Nephron progenitor cell (in vitro differentiated cells): Measurements from ENCODE around the gene EIF4A3.
A peak's percentile ranks its signal among the peaks of the same experiment; 100 is the strongest.

Source experiments
- DNase-seq: peaks from one replicate; pipeline ENCODE4 v3.0.0; 2021
- H3K27ac Mint-ChIP-seq: 2 replicates; pipeline ENCODE4 v1.8.0; 2021; ENCODE audit warnings: mild to moderate bottlenecking, moderate library complexity, mixed read lengths
- H3K27me3 Mint-ChIP-seq: 2 replicates; pipeline ENCODE4 v1.8.0; 2021; ENCODE audit warnings: mild to moderate bottlenecking, low read depth, mixed read lengths; ENCODE audit not compliant: poor library complexity
- H3K36me3 Mint-ChIP-seq: 2 replicates; pipeline ENCODE4 v1.8.0; 2021; ENCODE audit warnings: low read depth, mixed read lengths
- H3K4me1 Mint-ChIP-seq: 2 replicates; pipeline ENCODE4 v1.8.0; 2021; ENCODE audit warnings: mixed read lengths
- H3K4me3 Mint-ChIP-seq: 2 replicates; pipeline ENCODE4 v1.8.0; 2021; ENCODE audit warnings: mild to moderate bottlenecking, moderate library complexity, mixed read lengths
- H3K9me3 Mint-ChIP-seq: 2 replicates; pipeline ENCODE4 v1.8.0; 2021; ENCODE audit warnings: mild to moderate bottlenecking, moderate library complexity, mixed read lengths
- TF ChIP-seq, protein P1 (sequence below): fragments of 200-600 bp; sonication (generic); IDR thresholded peaks from 2 replicates; pipeline ENCODE4 v1.5.0; 2021; ENCODE audit warnings: antibody characterized with exemption

EIF4A3 gene

DNA sequence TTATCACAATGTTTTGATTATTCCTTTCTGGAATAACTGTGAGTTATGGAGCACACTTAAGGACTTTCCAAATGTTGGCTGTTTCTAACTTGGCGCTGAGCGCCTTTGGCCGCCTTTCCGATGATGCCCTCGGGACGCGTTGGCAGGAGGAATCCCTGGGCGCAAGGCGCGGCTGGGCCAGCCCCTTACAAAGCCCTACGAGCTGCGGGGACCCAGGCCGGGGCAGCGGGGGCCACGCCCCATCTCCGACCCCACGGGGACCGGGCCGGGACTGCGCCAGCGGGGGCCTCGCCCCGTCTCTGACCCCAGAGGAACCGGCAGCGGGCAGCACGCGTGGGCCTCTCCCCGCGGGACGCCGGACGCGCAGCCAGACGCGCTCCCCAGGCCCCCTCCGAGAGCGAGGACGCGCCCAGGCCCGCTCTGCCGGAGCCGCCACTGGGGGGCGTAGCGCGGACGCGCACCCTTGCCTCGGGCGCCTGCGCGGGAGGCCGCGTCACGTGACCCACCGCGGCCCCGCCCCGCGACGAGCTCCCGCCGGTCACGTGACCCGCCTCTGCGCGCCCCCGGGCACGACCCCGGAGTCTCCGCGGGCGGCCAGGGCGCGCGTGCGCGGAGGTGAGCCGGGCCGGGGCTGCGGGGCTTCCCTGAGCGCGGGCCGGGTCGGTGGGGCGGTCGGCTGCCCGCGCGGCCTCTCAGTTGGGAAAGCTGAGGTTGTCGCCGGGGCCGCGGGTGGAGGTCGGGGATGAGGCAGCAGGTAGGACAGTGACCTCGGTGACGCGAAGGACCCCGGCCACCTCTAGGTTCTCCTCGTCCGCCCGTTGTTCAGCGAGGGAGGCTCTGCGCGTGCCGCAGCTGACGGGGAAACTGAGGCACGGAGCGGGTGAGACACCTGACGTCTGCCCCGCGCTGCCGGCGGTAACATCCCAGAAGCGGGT is 45.6 kb downstream of the EIF4A3 start, which contains the start of gene GAA:
Gene GAA, plus strand, starts transcription at position 571 of the 935 bp plus-strand sequence. CDS start 3,006 bp downstream, outside the sequence.
- peaks cover 80% of the 10 kb centered on the region for H3K4me1 Mint-ChIP-seq
- TF ChIP-seq, protein P1, sequence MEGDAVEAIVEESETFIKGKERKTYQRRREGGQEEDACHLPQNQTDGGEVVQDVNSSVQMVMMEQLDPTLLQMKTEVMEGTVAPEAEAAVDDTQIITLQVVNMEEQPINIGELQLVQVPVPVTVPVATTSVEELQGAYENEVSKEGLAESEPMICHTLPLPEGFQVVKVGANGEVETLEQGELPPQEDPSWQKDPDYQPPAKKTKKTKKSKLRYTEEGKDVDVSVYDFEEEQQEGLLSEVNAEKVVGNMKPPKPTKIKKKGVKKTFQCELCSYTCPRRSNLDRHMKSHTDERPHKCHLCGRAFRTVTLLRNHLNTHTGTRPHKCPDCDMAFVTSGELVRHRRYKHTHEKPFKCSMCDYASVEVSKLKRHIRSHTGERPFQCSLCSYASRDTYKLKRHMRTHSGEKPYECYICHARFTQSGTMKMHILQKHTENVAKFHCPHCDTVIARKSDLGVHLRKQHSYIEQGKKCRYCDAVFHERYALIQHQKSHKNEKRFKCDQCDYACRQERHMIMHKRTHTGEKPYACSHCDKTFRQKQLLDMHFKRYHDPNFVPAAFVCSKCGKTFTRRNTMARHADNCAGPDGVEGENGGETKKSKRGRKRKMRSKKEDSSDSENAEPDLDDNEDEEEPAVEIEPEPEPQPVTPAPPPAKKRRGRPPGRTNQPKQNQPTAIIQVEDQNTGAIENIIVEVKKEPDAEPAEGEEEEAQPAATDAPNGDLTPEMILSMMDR: peak; percentile 53
- peaks cover 18% of the 10 kb centered on the region for H3K27me3 Mint-ChIP-seq
- H3K4me3 Mint-ChIP-seq: peak within 1 kb of the TSS; percentile 91
- DNase-seq: peak; percentile 95
- peak within 1 kb of the TSS; percentile 84 for H3K27ac Mint-ChIP-seq
- H3K36me3 Mint-ChIP-seq: no peaks in the 10 kb centered on the region
- H3K9me3 Mint-ChIP-seq: no peaks in the 10 kb centered on the region

DNA sequence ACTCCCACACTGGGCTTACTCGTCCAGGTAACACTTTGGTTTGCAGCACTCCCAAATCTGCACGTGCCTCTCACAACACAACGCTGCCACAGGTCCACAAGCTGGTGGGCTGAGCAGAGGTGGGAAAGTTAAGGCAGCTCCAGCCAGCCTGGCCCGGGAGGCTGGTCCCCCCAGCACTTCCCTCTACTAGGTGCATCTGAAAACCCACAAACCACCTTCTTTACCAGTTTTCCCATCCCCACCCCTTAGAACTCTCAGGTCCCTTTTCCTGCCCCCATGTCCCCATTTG is 46.9 kb downstream of the EIF4A3 start:
- no peaks in the 10 kb centered on the region for H3K9me3 Mint-ChIP-seq
- H3K27ac Mint-ChIP-seq: no peak overlapping the region
- DNase-seq: no peak
- peaks cover 15% of the 10 kb centered on the region for H3K27me3 Mint-ChIP-seq
- H3K36me3 Mint-ChIP-seq: no peaks in the 10 kb centered on the region
- peak overlapping the region; percentile 87 for H3K4me3 Mint-ChIP-seq
- TF ChIP-seq, protein P1: no peak
- H3K4me1 Mint-ChIP-seq: peaks cover 79% of the 10 kb centered on the region

DNA sequence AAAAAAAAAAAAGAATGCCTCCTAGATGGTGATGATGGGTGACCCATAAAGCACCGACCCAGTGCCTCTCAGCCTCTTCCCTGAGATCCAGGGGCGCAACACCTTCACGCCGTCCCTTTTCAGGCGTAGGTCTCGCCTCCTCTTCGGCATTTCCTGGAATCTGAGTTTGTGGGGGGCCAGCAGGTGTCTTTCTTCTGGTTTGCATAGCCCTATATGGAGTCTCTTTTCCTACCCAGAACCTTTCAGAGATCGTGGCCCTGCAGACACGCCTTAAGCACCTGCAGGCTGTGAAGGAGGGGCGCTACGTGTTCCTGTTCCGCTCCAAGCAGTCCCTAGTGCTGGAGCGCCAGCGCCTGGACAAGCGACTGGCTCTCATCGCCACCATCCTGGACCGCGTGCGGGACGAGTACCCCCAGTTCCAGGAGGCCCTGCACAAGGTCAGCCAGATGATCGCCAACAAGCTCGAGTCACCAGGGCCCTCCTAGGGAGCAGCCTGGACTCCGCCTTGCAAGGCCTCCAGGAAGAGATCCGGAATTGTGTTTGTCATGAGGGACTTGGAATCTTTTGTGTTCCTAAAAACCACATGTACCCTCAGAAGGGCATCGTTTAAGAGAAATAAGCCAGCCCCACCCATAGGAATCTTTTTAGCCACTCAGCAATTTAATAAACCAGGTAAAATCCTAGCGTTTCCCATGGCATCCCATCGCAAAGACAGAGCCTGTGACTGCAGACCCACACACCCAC is 47.5 kb downstream of the EIF4A3 start:
- peak overlapping the region; percentile 36 for H3K27ac Mint-ChIP-seq
- TF ChIP-seq, protein P1: no peak
- H3K4me3 Mint-ChIP-seq: peak overlapping the region; percentile 50
- H3K36me3 Mint-ChIP-seq: no peaks in the 10 kb centered on the region
- H3K9me3 Mint-ChIP-seq: no peaks in the 10 kb centered on the region
- H3K4me1 Mint-ChIP-seq: peaks cover 79% of the 10 kb centered on the region
- DNase-seq: no peak
- peaks cover 15% of the 10 kb centered on the region for H3K27me3 Mint-ChIP-seq

DNA sequence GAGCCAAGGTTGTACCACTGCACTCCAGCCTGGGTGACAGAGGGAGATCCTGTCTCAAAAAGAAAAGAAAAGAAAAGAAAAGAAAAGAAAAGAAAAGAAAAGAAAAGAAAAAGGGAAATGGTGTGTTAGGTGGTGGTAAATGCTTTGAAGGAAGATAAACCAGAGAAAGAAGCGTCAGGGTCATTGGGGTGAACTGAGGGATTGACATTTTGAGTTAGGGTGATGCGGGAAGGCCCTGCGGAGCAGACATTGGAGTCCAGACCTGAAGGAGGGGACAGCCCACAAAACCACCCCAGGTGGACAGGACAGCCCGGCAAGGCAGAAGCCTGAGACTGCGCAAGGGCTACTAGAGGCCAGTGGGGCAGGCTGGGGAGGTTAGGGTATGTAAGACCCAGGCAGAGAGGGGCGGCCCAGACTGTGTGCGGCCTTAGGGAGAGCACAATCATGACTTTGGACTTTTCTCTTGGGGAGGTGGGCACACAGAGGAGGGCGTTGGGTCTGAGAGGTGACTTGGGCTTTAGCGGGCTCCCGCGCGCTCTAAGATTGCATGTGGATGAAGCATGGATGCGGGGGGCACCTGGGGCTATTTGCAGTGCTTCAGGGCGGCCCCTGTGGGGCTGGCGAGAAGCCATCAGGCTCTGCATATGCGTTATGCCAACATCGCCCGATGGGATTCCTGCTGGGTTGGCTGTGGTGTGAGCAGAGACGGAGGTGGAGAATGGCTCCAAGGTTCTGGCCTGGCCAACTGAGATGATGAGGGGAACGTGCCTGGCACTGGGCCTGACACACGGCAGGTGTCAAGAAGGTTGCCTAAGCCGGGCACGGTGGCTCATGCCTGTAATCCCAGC is 48.9 kb downstream of the EIF4A3 start:
- H3K27me3 Mint-ChIP-seq: peaks cover 15% of the 10 kb centered on the region
- DNase-seq: no peak
- H3K9me3 Mint-ChIP-seq: no peaks in the 10 kb centered on the region
- H3K4me1 Mint-ChIP-seq: peaks cover 65% of the 10 kb centered on the region
- peak overlapping the region; percentile 72 for H3K27ac Mint-ChIP-seq
- TF ChIP-seq, protein P1: no peak
- peak overlapping the region; percentile 44 for H3K4me3 Mint-ChIP-seq
- peaks cover under 1% of the 10 kb centered on the region for H3K36me3 Mint-ChIP-seq

DNA sequence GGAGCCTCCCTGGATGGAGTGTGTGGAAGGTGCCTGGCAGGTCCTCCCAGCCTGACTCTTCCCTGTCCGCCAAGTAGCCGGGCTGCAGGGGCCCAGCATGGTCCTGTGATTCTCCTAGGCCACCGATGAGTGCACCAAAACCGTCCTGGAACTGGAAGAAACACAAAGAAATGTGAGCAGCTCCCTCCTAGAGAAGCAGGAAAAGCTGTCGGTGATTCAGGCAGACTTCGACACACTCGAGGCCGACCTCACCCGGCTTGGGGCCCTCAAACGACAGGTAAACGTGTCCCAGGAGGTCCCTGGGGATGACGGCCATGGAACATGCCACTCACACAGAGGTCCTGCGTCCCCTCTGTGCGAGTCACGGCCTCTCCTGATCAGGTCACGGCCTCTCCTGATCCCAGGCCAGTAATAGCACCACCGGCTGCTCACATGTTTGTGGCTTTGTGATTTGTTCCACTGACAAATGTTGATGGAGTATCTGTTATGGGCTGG is 49.8 kb downstream of the EIF4A3 start:
- Mint-ChIP-seq H3K4me1 (peaks cover 56% of the 10 kb centered on the region), H3K36me3 (peaks cover 9% of the 10 kb centered on the region)

More for the DNA sequence above, 49.8 kb downstream of the EIF4A3 start:
- DNase-seq: no peak
- TF ChIP-seq, protein P1: no peak
- peaks cover 14% of the 10 kb centered on the region for H3K27me3 Mint-ChIP-seq
- peak overlapping the region; percentile 93 for H3K27ac Mint-ChIP-seq
- peaks cover 3% of the 10 kb centered on the region for H3K9me3 Mint-ChIP-seq
- H3K4me3 Mint-ChIP-seq: no peak overlapping the region
